Ovary (tissue), 9 donors: ENCODE measurements around the gene NWD2. TPM values are rescaled to one million over a fixed set of nuclear protein-coding genes. Genes with fewer than 3 reads are reported as not detected.

Source experiments
- DNase-seq, 5 donors: peaks; one replicate each; pipeline ENCODE4 v3.0.0-alpha.2; 2019 to 2020
- H3K27ac ChIP-seq, 2 donors: fragments of 200-600 bp; one replicate each; pipeline versions ENCODE4 v1.5.1 to v1.8.0; 2019 to 2022
- H3K27me3 ChIP-seq: fragments of 200-600 bp; one replicate; pipeline ENCODE4 v1.8.0; 2022
- H3K36me3 ChIP-seq: fragments of 200-600 bp; sonication (generic); one replicate; pipeline ENCODE4 v1.5.1; 2019
- H3K4me1 ChIP-seq: one replicate; pipeline ENCODE4 v1.8.1; 2013; ENCODE audit warnings: mild to moderate bottlenecking, moderate library complexity; ENCODE audit not compliant: insufficient read depth
- H3K4me3 ChIP-seq: fragments of 200-600 bp; sonication (generic); one replicate; pipeline ENCODE4 v1.5.1; 2017
- H3K9me3 ChIP-seq, 2 donors: fragments of 200-600 bp in 1 of 2; sonication (generic) in 1 of 2; one replicate each; pipeline versions ENCODE4 v1.5.1 to v1.8.1; 2013 to 2019; ENCODE audit warnings: mild to moderate bottlenecking in 1 of 2, moderate library complexity in 1 of 2
- CTCF ChIP-seq, 3 donors: fragments of 450-650 bp in 2 of 3; fragments of 200-600 bp in 1 of 3; IDR thresholded peaks; one replicate each; pipeline versions ENCODE4 v1.5.1 to v1.8.0; 2016 to 2022; ENCODE audit warnings: antibody characterized with exemption in 3 of 3, mild to moderate bottlenecking in 1 of 3
- EP300 ChIP-seq: sonication (generic); formaldehyde crosslinking; IDR thresholded peaks from one replicate; pipeline ENCODE4 v1.6.1; 2017; ENCODE audit warnings: antibody characterized with exemption
- POLR2A ChIP-seq: fragments of 450-650 bp; IDR thresholded peaks from one replicate; pipeline ENCODE4 v1.6.1; 2017; ENCODE audit warnings: antibody characterized with exemption, mild to moderate bottlenecking, moderate library complexity
- WGBS, 3 donors: extraction: QIAGEN DNeasy Blood & Tissue Kit in 1 of 3; methylation state at CpG; one replicate each; pipeline versions ENCODE4 v1.1.5 to v1.1.7; 2013 to 2017; 5-methylcytosine and 5-hydroxymethylcytosine counted together
- intact Hi-C, 4 donors: fragments of 100-400 bp; cut with DNase I; formaldehyde crosslinking; loops; one replicate each; pipeline versions ENCODE4 v1.11.0 to v1.15.1; 2022 to 2023
- polyA plus RNA-seq, 2 donors: library from polyadenylated mRNA; stranded (reverse); fragments of 200-250 nt in 1 of 2; fragments of 350-450 nt in 1 of 2; fragmentation: Illumina TruSeq in 1 of 2; extraction: RNeasy Lipid Tissue Mini Kit (QIAGEN cat#74804) in 1 of 2; gene quantifications; one replicate each; pipeline ENCODE4 v1.2.3, GENCODE V29; 2013 to 2014
- total RNA-seq, 7 donors: library from RNA; depleted of rRNA in 2 of 7; stranded (reverse); fragments of >200 nt in 2 of 7; fragmentation: NEBNext Ultra II Directional in 3 of 7; extraction: Animal tissue kit (Norgen Biotek cat#: 25700) in 3 of 7; gene quantifications; one replicate each; pipeline versions ENCODE4 v1.1.0 to v1.2.4, GENCODE V29; 2016 to 2023
- donor health status: DM: no; HTN: no; CAD: no; lungs with moderate emphysema.
- donor health status: DM: no; HTN: no; CAD: no.
- donor health status: Bipolar disorder and iron deficiency.
- donor health status: DM: yes; HTN: yes; CAD: no.
- donor health status: DM: no; HTN: no; CAD: no.
- donor health status: DM: yes; HTN: yes; CAD: no.

Gene NWD2
- total and polyA plus RNA-seq, 9 donors = 0.01 to 0.11 TPM; not detected in 7

- H3K4me1 ChIP-seq = no peaks in the 10 kb centered on the region
- TF ChIP-seq CTCF (IDR thresholded peaks at IDR 0.05) (no peak), EP300 (no peak), POLR2A (no peak)
- no peaks in the 10 kb centered on the region for H3K9me3 ChIP-seq
- intact Hi-C loops = no loop called here
- 82 to 88% (median 87%) methylated on average over 3 of the region's 3 CpGs for WGBS, 3 donors
- H3K27me3 ChIP-seq = no peaks in the 10 kb centered on the region
- DNase-seq = no peak
- no peaks in the 10 kb centered on the region for H3K36me3 ChIP-seq
- no peak overlapping the region for H3K4me3 ChIP-seq
- H3K27ac ChIP-seq = no peak overlapping the region
These were observed 232.6 kb downstream of the NWD2 start for GRCh38 chr4:37477126-37477525.

- H3K4me1 ChIP-seq = no peaks in the 10 kb centered on the region
- intact Hi-C loops = no loop called here
- WGBS, 3 donors = 63 to 88% (median 76%) methylated on average over 6 of the region's 6 CpGs
- no peak overlapping the region for H3K4me3 ChIP-seq
- TF ChIP-seq EP300 = no peak
- no peak for TF ChIP-seq CTCF (IDR thresholded peaks at IDR 0.05)
- no peak for TF ChIP-seq POLR2A
- no peaks in the 10 kb centered on the region for H3K9me3 ChIP-seq
- no peak for DNase-seq
- no peaks in the 10 kb centered on the region for H3K36me3 ChIP-seq
- H3K27me3 ChIP-seq = no peaks in the 10 kb centered on the region
- H3K27ac ChIP-seq = no peak overlapping the region
These were observed 233.6 kb downstream of the NWD2 start for GRCh38 chr4:37478151-37478550.

- intact Hi-C loops = no loop called here
- H3K4me1 ChIP-seq = no peaks in the 10 kb centered on the region
- WGBS, 3 donors = 34 to 45% (median 38%) methylated on average over 4 of the region's 4 CpGs
- no peaks in the 10 kb centered on the region for H3K36me3 ChIP-seq
- H3K9me3 ChIP-seq = no peaks in the 10 kb centered on the region
- H3K27me3 ChIP-seq = no peaks in the 10 kb centered on the region
- no peak overlapping the region for H3K4me3 ChIP-seq
- no peak for DNase-seq
- no peak overlapping the region for H3K27ac ChIP-seq
- TF ChIP-seq EP300 = no peak
These were observed 236.0 kb downstream of the NWD2 start for GRCh38 chr4:37480509-37480908.

- WGBS, 3 donors = 75 to 92% (median 82%) methylated on average over 5 of the region's 5 CpGs
- H3K36me3 ChIP-seq = no peaks in the 10 kb centered on the region
- H3K27ac ChIP-seq = no peak overlapping the region
- H3K9me3 ChIP-seq = no peaks in the 10 kb centered on the region
- intact Hi-C loops = no loop called here
- H3K27me3 ChIP-seq = no peaks in the 10 kb centered on the region
- DNase-seq = no peak
- no peak overlapping the region for H3K4me3 ChIP-seq
- no peaks in the 10 kb centered on the region for H3K4me1 ChIP-seq
- TF ChIP-seq EP300 (no peak), CTCF (IDR thresholded peaks at IDR 0.05) (no peak), POLR2A (no peak)
These were observed 237.1 kb downstream of the NWD2 start for GRCh38 chr4:37481547-37482122.

- no peak for DNase-seq
- Histone ChIP-seq H3K36me3 (no peaks in the 10 kb centered on the region), H3K9me3 (no peaks in the 10 kb centered on the region), H3K27me3 (no peaks in the 10 kb centered on the region), H3K4me1 (no peaks in the 10 kb centered on the region), H3K4me3 (no peak overlapping the region), H3K27ac (no peak overlapping the region)
- intact Hi-C loops = no loop called here
- 59 to 78% (median 76%) methylated on average over 1 of the region's 1 CpG for WGBS, 3 donors
- TF ChIP-seq EP300 (no peak), POLR2A (no peak), CTCF (IDR thresholded peaks at IDR 0.05) (no peak)
These were observed 237.8 kb downstream of the NWD2 start for GRCh38 chr4:37482236-37482913.
